ENCODE results near the gene CBY3. TPM values are rescaled to one million over a fixed set of nuclear protein-coding genes. Genes with fewer than 3 reads are reported as not detected.

CBY3 gene
- polyA plus RNA-seq: not detected in 3 replicates
- not detected for polyA plus RNA-seq (2011; ENCODE audit: low read depth)
- polyA plus RNA-seq (2011; cell fraction: cytosol; rRNA removed): not detected in 2 replicates
- polyA plus RNA-seq (2011; cell fraction: nucleus; rRNA removed): not detected in 2 replicates
- polyA plus RNA-seq (2012; ENCODE audit: low replicate concordance): 0.31 TPM in 1 of 2 replicates, not detected in the other
- not detected in 3 replicates for polyA minus RNA-seq
- not detected for polyA minus RNA-seq (2011; cell fraction: cytosol; rRNA and poly(A)+ RNA removed)
- polyA minus RNA-seq (2011; cell fraction: nucleus; rRNA and poly(A)+ RNA removed): not detected in 2 replicates

DNA sequence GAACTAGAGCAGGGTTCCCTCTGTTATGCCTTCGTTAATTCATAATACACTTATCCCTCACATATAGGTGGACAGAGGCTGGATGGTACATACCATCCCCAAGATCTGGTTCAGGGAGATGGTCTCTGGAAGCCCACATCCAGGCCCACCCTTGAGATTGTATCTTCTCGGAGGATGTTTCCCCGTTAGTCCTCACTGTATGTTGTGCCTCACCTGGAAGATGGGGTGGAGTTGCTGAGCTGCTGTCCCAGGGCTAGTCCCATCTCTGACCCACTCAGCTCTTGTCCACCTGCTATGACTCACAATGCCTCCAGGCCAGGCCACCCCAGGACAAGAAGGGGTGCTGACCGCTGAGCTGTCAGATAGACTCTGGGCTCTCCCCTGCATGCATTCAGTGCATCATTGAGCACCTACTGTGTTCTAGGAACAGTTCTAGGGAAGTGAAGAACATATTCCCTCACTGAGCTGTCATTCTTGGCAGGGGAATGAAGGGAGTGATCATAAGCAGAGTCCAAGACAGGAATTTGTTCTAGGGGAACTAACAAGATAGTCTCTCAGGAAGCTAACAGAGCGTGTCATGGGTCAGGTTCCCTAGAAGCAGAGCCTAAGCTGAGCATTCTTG lies at the start of gene CBY3:
Gene CBY3 (minus strand): TSS at position 255 of the 622 bp plus-strand sequence. CDS start 116 bp downstream, at position 139.
- Histone ChIP-seq H3K4me1 (ENCODE audit: control insufficient read depth, extremely low read depth, insufficient read depth, low read length) (peaks cover 12% of the 10 kb centered on the region), H3K79me2 (ENCODE audit: control insufficient read depth, insufficient read depth, low read length) (peaks cover 10% of the 10 kb centered on the region), H3K9me1 (ENCODE audit: control insufficient read depth, extremely low read depth, insufficient read depth, low read length) (no peaks in the 10 kb centered on the region), H3K9ac (ENCODE audit: control insufficient read depth, extremely low read depth, insufficient read depth, low read length) (no peak within 1 kb of the TSS), H3K36me3 (ENCODE audit: control insufficient read depth in 2 of 2, extremely low read depth in 1 of 2, insufficient read depth in 2 of 2, low read length in 2 of 2) (no peaks in the 10 kb centered on the region), H3K27ac (ENCODE audit: control insufficient read depth, insufficient read depth, low read length) (no peak within 1 kb of the TSS), H3K4me2 (ENCODE audit: control insufficient read depth, extremely low read depth, insufficient read depth, low read depth, low read length) (no peak within 1 kb of the TSS), H4K20me1 (ENCODE audit: control insufficient read depth, extremely low read depth, insufficient read depth, low read length) (no peaks in the 10 kb centered on the region), H3K27me3 (ENCODE audit: control insufficient read depth, extremely low read depth, insufficient read depth, low read length) (no peaks in the 10 kb centered on the region), H2AFZ (ENCODE audit: control insufficient read depth, low read length) (no peak within 1 kb of the TSS), H3K9me3 (ENCODE audit: control insufficient read depth, low read depth, low read length) (no peaks in the 10 kb centered on the region), H3K4me3 (ENCODE audit: control insufficient read depth in 2 of 3, extremely low read depth in 1 of 3, insufficient read depth in 2 of 3, low read depth in 1 of 3, low read length in 3 of 3) (no peak within 1 kb of the TSS)
- dilution Hi-C loops (cut with MboI; ENCODE audit: extremely low pct_ligation_motif_present, low sequenced_read_pairs): no loop called here
- DNase-seq (ENCODE audit: low read depth, low spot score) (no peak), FAIRE-seq (no peak)
- TF ChIP-seq, protein P1, sequence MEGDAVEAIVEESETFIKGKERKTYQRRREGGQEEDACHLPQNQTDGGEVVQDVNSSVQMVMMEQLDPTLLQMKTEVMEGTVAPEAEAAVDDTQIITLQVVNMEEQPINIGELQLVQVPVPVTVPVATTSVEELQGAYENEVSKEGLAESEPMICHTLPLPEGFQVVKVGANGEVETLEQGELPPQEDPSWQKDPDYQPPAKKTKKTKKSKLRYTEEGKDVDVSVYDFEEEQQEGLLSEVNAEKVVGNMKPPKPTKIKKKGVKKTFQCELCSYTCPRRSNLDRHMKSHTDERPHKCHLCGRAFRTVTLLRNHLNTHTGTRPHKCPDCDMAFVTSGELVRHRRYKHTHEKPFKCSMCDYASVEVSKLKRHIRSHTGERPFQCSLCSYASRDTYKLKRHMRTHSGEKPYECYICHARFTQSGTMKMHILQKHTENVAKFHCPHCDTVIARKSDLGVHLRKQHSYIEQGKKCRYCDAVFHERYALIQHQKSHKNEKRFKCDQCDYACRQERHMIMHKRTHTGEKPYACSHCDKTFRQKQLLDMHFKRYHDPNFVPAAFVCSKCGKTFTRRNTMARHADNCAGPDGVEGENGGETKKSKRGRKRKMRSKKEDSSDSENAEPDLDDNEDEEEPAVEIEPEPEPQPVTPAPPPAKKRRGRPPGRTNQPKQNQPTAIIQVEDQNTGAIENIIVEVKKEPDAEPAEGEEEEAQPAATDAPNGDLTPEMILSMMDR (optimal IDR thresholded peaks at IDR 0.05 in 1 of 3, IDR thresholded peaks at IDR 0.05 in 1 of 3, conservative IDR thresholded peaks at IDR 0.05 in 1 of 3; ENCODE audit: extremely low read depth in 1 of 3, insufficient read depth in 2 of 3, low read length in 3 of 3): no peak
- TF ChIP-seq EZH2 (IDR thresholded peaks at IDR 0.05; ENCODE audit: low read length): no peak

DNA sequence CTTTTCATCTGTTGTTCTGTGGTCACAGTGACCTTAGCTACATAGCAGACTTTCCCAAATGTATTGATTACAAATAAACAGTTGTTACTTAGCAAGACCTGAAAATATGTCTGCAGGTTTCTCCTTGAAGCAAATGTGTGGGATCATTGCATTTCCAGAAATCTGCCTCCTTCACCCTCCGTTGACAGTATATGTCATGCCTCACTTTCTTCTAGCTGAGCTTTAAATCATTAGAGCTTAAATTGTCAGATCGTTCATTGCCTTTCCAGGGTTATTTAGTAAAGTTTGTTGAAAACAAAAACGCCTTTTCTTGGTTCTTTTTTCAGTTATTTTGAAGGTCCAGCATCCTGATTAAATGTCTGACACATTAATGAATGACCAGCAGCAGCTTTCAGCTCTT lies 49.5 kb upstream of the CBY3 start:
- Histone ChIP-seq H3K36me3 (ENCODE audit: control insufficient read depth in 2 of 2, extremely low read depth in 1 of 2, insufficient read depth in 2 of 2, low read length in 2 of 2) (peaks cover 14 to 23% of the 10 kb centered on the region in 2 experiments), H3K27ac (ENCODE audit: control insufficient read depth, insufficient read depth, low read length) (no peak overlapping the region), H3K4me1 (ENCODE audit: control insufficient read depth, extremely low read depth, insufficient read depth, low read length) (peaks cover 15% of the 10 kb centered on the region), H3K9me1 (ENCODE audit: control insufficient read depth, extremely low read depth, insufficient read depth, low read length) (no peaks in the 10 kb centered on the region), H2AFZ (ENCODE audit: control insufficient read depth, low read length) (no peak overlapping the region), H3K4me2 (ENCODE audit: control insufficient read depth, extremely low read depth, insufficient read depth, low read depth, low read length) (no peak overlapping the region), H3K9me3 (ENCODE audit: control insufficient read depth, low read depth, low read length) (no peaks in the 10 kb centered on the region), H3K9ac (ENCODE audit: control insufficient read depth, extremely low read depth, insufficient read depth, low read length) (no peak overlapping the region), H3K27me3 (ENCODE audit: control insufficient read depth, extremely low read depth, insufficient read depth, low read length) (no peaks in the 10 kb centered on the region), H3K4me3 (ENCODE audit: control insufficient read depth in 2 of 3, extremely low read depth in 1 of 3, insufficient read depth in 2 of 3, low read depth in 1 of 3, low read length in 3 of 3) (no peak overlapping the region), H4K20me1 (ENCODE audit: control insufficient read depth, extremely low read depth, insufficient read depth, low read length) (no peaks in the 10 kb centered on the region), H3K79me2 (ENCODE audit: control insufficient read depth, insufficient read depth, low read length) (peaks cover 25% of the 10 kb centered on the region)
- no peak for TF ChIP-seq EZH2 (IDR thresholded peaks at IDR 0.05; ENCODE audit: low read length)
- TF ChIP-seq, protein P1 (optimal IDR thresholded peaks at IDR 0.05 in 1 of 3, IDR thresholded peaks at IDR 0.05 in 1 of 3, conservative IDR thresholded peaks at IDR 0.05 in 1 of 3; ENCODE audit: extremely low read depth in 1 of 3, insufficient read depth in 2 of 3, low read length in 3 of 3): no peak
- no peak for DNase-seq (ENCODE audit: low read depth, low spot score)
- FAIRE-seq: no peak
- dilution Hi-C loops (cut with MboI; ENCODE audit: extremely low pct_ligation_motif_present, low sequenced_read_pairs): loop anchor here (25.0 kb wide), 1 partner anchor 107 kb away; no protein-coding TSS in a partner anchor
